ENCODE results near the gene ANKLE2.

- TF ChIP-seq CTCF (IDR thresholded peaks at IDR 0.05) (no peak), POLR2AphosphoS5 (IDR thresholded peaks at IDR 0.05) (no peak), POLR2A (IDR thresholded peaks at IDR 0.05) (no peak)
Measured at GRCh38 chr12:132715874-132716273, 45.8 kb downstream of the ANKLE2 start.

Data from breast epithelium (tissue), 3 donors.